Caki2 (cell line): ENCODE data around the gene CGB8. TPM values are rescaled to one million over a fixed set of nuclear protein-coding genes. Genes with fewer than 3 reads are reported as not detected.
"Not testable (repeated sequence)": the region's sequence is repeated elsewhere in the genome, so short reads cannot be mapped to it uniquely, and the experiment has no call there.

Experiments used
- DNase-seq: peaks from one replicate; pipeline ENCODE4 v3.0.0-alpha.2; 2015; ENCODE audit warnings: low read depth
- in situ Hi-C: cut with HindIII; loops from 2 replicates; pipeline ENCODE4 v1.10.0; 2016; ENCODE audit warnings: low sequenced_read_pairs, low pct_unique_long_range_greater_than_20kb, mixed read lengths
- total RNA-seq: library from RNA; depleted of rRNA; stranded (reverse); fragments of >200 nt; shearing (Covaris generic); gene quantifications from 2 replicates; pipeline ENCODE4 v1.2.3, GENCODE V29; 2014; ENCODE audit warnings: low replicate concordance

The CGB8 gene
- total RNA-seq, 1 experiment from 2014 or later, result 1.7 TPM

DNA sequence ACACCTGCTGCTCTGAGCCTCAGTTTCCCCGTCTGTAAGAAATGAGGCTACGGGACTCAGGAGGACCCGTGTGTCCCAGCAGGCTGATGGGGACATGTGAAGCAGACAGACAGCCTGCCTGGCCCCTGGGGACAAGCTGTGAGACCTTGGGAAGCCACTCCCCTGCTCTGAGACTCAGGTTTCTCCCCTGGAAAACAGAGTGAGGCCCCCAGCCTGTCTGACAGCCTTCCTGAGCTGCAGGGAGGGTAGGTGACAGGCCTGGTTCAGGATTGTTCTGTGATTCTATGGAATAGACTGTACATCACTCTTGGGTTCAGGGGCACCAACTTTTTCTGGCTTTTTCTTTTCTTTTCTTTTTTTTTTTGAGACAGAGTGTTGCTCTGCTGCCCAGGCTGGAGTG is 18.6 kb upstream of the CGB8 start:
- no peak for DNase-seq
- in situ Hi-C loops, result no loop called here

- DNase-seq, result no peak
Observed at GRCh38 chr19:49065905-49066512, 17.1 kb upstream of the CGB8 start.

DNA sequence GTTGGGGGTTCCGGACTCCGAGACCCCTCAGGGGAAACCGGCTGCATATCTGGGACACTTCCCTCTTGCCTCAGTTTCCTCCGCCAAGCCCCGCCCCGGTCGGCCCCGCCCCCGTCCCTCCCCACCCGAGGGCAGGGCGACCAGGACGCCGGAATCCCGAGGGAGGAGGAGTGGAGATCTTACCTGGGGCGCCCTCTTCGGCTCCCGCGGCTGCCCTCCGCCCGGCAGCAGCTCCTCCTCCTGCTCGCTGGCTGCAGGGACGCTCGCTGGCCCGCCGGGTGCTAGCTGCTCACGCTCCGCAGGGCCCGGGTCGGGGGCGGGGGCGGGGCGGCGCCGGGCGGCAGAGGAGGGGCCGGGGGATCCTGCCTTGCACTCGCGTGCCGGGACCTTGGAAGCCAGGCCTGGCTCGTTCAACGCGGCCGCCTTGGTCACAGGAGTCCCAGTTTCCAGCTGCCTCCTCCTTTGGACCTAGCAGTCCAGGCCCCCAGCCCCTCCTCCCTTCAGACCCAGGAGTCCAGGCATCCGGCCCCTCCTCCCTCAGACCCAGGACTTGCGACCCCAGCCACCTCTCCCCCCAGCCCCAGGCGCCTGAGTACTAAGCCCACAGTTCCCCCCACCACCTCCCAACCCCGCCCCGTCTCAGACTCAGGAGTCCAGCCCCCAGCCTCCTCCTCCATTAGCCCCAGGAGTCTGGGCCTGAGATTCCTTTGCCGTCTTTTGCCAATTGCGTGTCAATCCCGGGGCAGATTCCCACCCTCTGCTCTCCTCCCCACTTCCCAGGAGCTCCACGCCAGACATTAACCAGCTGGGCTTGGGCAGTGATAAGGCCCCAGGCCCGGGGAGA is 16.1 kb upstream of the CGB8 start, which contains the start of gene NTF4:
NTF4 (minus strand) TSS at position 51 of the 844 bp plus-strand sequence. CDS start 2,821 bp downstream, outside the sequence.
- in situ Hi-C loops, result no loop called here
- DNase-seq, result peak; percentile 44

More at GRCh38 chr19:49065905-49066512, 17.1 kb upstream of the CGB8 start:
- in situ Hi-C loops, result no loop called here

DNA sequence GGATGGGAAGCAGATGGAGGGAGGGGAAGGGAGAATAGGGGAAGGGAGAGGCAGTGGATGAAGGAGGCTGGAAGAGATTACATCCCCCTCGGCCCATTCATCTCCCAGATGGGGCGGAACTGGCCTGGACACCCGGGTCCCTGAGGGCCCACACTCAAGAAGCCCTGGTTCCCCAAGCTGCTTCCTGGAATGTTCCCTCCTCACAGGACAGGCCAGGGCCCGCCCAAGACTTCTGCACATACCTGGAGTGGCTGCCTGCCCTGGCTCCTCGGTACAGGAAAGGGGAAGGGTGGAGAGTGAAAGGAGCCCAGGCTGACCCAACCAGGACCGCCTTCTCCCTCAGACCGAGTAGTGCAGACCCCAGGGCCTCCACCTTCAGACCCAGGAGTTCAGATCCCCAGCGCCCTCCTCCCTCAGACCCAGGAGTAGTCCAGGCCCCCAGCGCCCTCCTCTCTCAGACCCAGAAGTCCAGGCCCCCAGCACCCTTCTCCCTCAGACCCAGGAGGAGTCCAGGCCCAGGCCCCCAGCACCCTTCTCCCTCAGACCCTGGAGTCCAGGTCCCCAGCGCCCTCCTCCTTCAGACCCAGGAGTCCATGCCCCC is 15.2 kb upstream of the CGB8 start:
- in situ Hi-C loops, result no loop called here
- no peak for DNase-seq

DNA sequence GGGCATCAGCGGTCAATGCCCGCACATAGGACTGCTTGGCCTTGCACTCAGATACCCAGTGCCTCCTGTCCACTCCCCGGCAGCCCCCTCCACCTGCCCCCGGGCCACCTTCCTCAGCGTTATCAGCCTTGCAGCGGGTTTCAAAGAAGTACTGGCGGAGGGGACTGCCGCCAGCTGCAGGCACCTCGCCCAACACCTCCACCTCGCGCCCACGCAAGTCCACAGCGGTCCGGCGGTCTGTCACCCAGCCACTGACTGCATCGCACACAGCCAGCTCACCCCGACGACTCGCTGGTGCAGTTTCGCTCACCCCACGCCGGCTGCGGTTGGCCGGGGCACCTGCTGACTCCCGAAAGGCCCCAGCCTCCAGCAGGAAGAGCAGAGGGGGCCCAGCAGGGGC is 12.5 kb upstream of the CGB8 start:
- DNase-seq, result no peak
- in situ Hi-C loops, result no loop called here

GRCh38 chr19:49061000-49061399 is 12.1 kb upstream of the CGB8 start:
- in situ Hi-C loops, result no loop called here

GRCh38 chr19:49059053-49059452 is 10.1 kb upstream of the CGB8 start:
- no peak for DNase-seq
- in situ Hi-C loops, result no loop called here

More at GRCh38 chr19:49061000-49061399, 12.1 kb upstream of the CGB8 start:
- DNase-seq, result no peak

- in situ Hi-C loops, result no loop called here
- DNase-seq, result no peak
Observed at GRCh38 chr19:49058562-49058961, 9.7 kb upstream of the CGB8 start.

- in situ Hi-C loops, result no loop called here
- DNase-seq, result peak; percentile 70
Observed at GRCh38 chr19:49057636-49058234, 8.8 kb upstream of the CGB8 start, which contains the start of gene CGB7. TSS of gene CGB7 (minus strand) at chr19:49057749. CDS start at chr19:49055375, 2,374 bp downstream.

DNA sequence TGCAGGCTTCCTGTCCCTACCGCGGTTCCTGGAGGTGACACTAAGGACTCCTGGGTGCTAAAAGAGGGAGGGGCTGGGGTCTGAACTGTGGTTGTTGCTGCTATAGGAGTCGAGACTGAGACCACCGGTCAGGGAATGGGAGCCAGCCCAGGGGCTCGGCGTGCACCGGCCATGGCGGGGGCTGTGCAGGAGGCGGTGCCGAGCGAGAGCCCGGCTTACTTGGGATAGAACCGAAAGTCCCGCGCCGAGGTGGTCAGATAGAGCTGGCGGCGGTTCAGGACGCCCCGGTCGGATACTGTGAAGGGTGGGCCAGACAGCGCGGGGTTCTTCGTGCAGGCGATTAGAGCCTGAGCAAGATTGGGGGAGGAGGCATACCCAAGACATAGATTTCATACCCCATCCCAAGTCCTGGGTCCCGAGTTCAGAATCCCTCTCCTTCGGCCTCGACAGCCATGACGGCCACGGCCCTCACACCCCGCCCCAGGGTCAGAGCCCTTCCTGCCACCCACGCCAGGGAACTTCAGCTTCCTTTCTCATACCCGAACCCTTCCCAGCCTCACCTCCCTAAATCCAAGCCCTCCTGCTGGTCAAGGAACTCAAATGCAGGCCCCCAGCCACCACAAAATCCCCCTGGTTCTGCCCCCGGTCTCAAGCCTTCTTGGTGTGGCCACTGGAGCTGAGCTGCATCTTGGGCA is 8.1 kb upstream of the CGB8 start:
- DNase-seq, in situ Hi-C loops: not testable (repeated sequence)

- DNase-seq, result peak; percentile 75
Observed at GRCh38 chr19:49056101-49056901, 7.4 kb upstream of the CGB8 start.

DNA sequence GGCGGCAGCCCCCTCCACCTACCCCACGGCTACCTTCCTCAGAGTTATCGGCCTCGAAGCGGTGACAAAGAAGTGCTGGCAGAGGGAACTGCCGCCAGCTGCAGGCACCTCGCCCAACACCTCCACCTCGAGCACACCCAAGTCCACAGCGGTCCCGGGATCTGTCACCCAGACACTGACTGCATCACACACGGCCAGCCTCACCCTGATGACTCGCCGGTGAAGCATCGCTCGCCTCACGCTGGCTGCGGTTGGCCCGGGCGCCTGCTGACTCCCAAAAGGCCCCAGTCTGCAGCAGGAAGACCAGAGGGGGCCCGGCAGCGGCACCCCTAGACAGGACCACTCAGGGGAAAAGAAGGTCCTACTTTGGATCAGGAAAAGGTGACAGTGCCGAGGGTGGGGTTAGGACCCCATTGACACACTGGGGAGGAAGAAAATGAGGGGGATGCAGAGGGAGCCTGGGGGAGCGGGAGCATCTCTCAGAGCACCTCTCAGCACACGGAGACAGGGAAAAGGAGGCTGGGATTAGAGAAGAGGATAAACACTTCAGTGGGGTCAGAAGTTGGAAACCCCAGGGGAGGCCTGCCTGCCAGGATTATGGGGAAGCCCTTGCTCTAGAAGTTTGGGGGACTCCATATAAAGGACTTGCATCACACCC is 1.6 kb upstream of the CGB8 start:
- DNase-seq, result peak; percentile 64
- in situ Hi-C loops, result not testable (repeated sequence)

More at GRCh38 chr19:49056101-49056901, 7.4 kb upstream of the CGB8 start:
- in situ Hi-C loops, result no loop called here

- DNase-seq, in situ Hi-C loops: not testable (repeated sequence)
Observed at GRCh38 chr19:49049834-49050233, 923 bp upstream of the CGB8 start.

- DNase-seq, in situ Hi-C loops: not testable (repeated sequence)
Observed at GRCh38 chr19:49043548-49043947, 5.4 kb downstream of the CGB8 start, which contains the start of gene CGB5. TSS of gene CGB5 (plus strand) at chr19:49043848. CDS start at chr19:49044210, 362 bp downstream.

DNA sequence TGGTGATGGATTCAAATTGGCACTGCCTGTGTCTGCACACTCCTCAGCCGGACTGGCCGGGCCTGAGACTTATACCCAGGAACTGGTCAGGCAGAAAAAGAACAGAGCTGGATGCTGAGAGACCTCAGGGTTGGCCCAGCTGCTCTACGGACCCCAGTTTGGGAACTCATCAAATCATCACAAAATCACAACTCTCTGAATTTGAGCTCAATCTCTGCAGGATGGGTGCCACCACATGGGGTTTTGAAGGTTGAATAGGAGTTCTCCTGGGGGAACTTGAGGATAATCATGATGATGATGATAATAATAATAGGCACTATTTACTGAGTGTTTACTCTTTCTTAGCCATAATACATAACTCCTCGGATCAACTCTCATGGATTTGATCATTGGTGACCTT is 6.2 kb downstream of the CGB8 start:
- in situ Hi-C loops, DNase-seq: not testable (repeated sequence)

DNA sequence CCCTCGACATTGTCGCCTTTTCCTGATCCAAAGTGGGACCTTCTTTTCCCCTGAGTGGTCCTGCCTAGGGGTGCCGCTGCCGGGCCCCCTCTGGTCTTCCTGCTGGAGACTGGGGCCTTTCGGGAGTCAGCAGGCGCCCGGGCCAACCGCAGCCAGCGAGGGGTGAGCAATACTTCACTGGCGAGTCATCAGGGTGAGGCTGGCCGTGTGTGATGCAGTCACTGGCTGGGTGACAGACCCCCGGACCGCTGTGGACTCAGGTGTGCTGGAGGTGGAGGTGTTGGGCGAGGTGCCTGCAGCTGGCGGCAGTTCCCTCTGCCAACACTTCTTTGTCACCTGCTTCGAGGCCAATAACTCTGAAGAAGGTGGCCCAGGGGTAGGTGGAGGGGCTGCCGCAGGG is 6.7 kb downstream of the CGB8 start:
- no peak for DNase-seq
- in situ Hi-C loops, result no loop called here

DNA sequence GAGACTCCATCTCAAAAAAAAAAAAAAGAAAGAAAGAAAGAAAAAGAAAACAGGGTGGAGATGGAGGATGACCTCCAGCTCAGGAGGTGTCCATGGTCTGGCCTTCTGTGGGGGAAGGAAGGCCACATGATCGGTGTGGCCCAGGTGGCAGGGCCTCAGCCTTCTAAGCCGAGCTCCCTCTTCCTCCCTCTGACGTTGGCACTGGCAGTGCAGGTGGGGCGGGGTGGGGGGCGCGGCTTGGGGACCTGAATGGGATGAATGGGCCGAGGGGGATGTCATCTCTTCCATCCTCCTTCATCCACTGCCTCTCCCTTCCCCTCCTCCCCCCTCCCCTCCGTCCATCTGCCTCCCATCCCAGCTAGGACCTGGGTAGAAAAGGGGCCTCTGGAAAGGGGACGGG is 9.2 kb downstream of the CGB8 start:
- DNase-seq, in situ Hi-C loops: not testable (repeated sequence)
